AG09319 (cell line): ENCODE measurements around the gene NUMBL.

Source experiments
- DNase-seq: peaks from one replicate; pipeline ENCODE4 v3.0.0-alpha.2; 2010; ENCODE audit warnings: low read depth; ENCODE audit errors: extremely low read depth
- CTCF ChIP-seq: IDR thresholded peaks from 2 replicates; pipeline ENCODE4 v1.5.1; 2011; ENCODE audit warnings: low read depth, mild to moderate bottlenecking, inconsistent platforms, low read length, moderate library complexity

Gene NUMBL

GRCh38 chr19:40622773-40623075, 67.7 kb downstream of the NUMBL start:
- DNase-seq: no peak
- no peak for TF ChIP-seq CTCF

- no peak for TF ChIP-seq CTCF
- no peak for DNase-seq
These were observed 68.3 kb downstream of the NUMBL start for GRCh38 chr19:40621966-40622772.

- TF ChIP-seq CTCF: no peak
- DNase-seq: no peak
These were observed 69.2 kb downstream of the NUMBL start for GRCh38 chr19:40621283-40621682.

GRCh38 chr19:40620161-40620485, 70.3 kb downstream of the NUMBL start:
- DNase-seq: no peak
- no peak for TF ChIP-seq CTCF

- no peak for TF ChIP-seq CTCF
- no peak for DNase-seq
These were observed 70.9 kb downstream of the NUMBL start for GRCh38 chr19:40619333-40620160.

- no peak for TF ChIP-seq CTCF
- DNase-seq: no peak
These were observed 72.5 kb downstream of the NUMBL start for GRCh38 chr19:40617961-40618360.

GRCh38 chr19:40616941-40617340, 73.5 kb downstream of the NUMBL start:
- no peak for TF ChIP-seq CTCF
- DNase-seq: no peak
